Chondrocyte (in vitro differentiated cells): Measurements from ENCODE around the gene S1PR4. TPM values are rescaled to one million over a fixed set of nuclear protein-coding genes. Genes with fewer than 3 reads are reported as not detected.
"Not testable (repeated sequence)": the region's sequence is repeated elsewhere in the genome, so short reads cannot be mapped to it uniquely, and the experiment has no call there.

Source experiments
- DNase-seq: peaks from one replicate; pipeline ENCODE4 v3.0.0; 2021; ENCODE audit warnings: mixed read lengths, low spot score
- H3K27ac Mint-ChIP-seq: one replicate; pipeline ENCODE4 v1.8.0; 2021; ENCODE audit warnings: mild to moderate bottlenecking, moderate library complexity, mixed read lengths; ENCODE audit not compliant: unreplicated experiment
- H3K27me3 Mint-ChIP-seq: 2 replicates; pipeline ENCODE4 v1.8.0; 2021; ENCODE audit warnings: low read depth, mixed read lengths
- H3K36me3 Mint-ChIP-seq: 2 replicates; pipeline ENCODE4 v1.8.0; 2021; ENCODE audit warnings: low read depth, mixed read lengths
- H3K4me1 Mint-ChIP-seq: 2 replicates; pipeline ENCODE4 v1.8.0; 2021; ENCODE audit warnings: low read depth, mild to moderate bottlenecking, mixed read lengths
- H3K4me3 Mint-ChIP-seq: one replicate; pipeline ENCODE4 v1.8.0; 2021; ENCODE audit warnings: mild to moderate bottlenecking, moderate library complexity, mixed read lengths; ENCODE audit not compliant: unreplicated experiment
- H3K9me3 Mint-ChIP-seq: 2 replicates; pipeline ENCODE4 v1.8.0; 2021; ENCODE audit warnings: low read depth, mixed read lengths
- total RNA-seq: library from RNA; stranded (reverse); gene quantifications from 3 replicates; pipeline ENCODE4 v1.2.1, GENCODE V29; 2021
- TF ChIP-seq, protein P1 (sequence below): fragments of 200-600 bp; sonication (generic); IDR thresholded peaks from 2 replicates; pipeline ENCODE4 v1.5.0; 2021; ENCODE audit warnings: antibody characterized with exemption, mild to moderate bottlenecking, moderate library complexity

The S1PR4 gene
- total RNA-seq, 1 donor from 2014 or later: not detected

DNA sequence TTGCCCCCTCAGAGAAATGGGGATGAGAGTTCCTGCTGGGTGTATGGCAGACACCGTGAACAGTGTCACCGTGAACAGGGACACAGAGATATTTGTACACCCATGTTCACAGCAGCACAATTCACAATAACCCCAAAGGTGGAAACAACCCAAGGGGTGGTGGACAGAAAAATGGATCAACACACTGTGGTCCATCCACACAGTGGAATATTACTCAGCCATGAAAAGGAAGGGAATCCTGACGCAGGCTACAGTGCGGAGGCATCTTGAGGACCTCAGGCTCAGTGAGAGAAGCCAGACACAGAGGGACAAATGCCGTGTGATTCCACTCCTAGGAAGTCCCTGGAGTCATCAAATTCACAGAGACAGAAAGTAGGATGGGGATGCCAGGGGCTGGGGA, 38.3 kb downstream of the S1PR4 start:
- Mint-ChIP-seq H3K27me3 (peaks cover 4% of the 10 kb centered on the region), H3K4me1 (no peaks in the 10 kb centered on the region), H3K4me3 (no peak overlapping the region), H3K36me3 (no peaks in the 10 kb centered on the region), H3K27ac (no peak overlapping the region), H3K9me3 (no peaks in the 10 kb centered on the region)
- TF ChIP-seq, protein P1, sequence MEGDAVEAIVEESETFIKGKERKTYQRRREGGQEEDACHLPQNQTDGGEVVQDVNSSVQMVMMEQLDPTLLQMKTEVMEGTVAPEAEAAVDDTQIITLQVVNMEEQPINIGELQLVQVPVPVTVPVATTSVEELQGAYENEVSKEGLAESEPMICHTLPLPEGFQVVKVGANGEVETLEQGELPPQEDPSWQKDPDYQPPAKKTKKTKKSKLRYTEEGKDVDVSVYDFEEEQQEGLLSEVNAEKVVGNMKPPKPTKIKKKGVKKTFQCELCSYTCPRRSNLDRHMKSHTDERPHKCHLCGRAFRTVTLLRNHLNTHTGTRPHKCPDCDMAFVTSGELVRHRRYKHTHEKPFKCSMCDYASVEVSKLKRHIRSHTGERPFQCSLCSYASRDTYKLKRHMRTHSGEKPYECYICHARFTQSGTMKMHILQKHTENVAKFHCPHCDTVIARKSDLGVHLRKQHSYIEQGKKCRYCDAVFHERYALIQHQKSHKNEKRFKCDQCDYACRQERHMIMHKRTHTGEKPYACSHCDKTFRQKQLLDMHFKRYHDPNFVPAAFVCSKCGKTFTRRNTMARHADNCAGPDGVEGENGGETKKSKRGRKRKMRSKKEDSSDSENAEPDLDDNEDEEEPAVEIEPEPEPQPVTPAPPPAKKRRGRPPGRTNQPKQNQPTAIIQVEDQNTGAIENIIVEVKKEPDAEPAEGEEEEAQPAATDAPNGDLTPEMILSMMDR: no peak
- no peak for DNase-seq

DNA sequence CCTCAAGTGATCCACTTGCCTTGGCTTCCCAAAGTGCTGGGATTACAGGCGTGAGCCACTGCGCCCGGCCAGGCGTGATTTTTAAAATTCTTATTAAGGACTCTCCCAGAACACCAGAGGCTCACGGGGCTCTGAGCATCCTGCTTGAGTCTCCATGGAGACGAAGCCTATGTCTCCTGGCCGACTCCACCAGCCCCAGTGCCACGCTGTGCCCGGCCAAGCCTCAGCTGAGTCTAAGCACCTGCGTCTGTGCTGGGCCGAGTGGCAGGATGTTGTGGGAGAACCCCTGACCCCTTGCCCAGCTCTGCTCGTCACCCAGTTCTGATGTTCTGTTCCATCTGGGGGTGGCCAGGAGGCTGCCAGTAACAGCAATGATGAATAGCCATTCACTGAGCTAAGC, 42.0 kb downstream of the S1PR4 start:
- TF ChIP-seq, protein P1: no peak
- Mint-ChIP-seq H3K4me3 (no peak overlapping the region), H3K9me3 (no peaks in the 10 kb centered on the region), H3K27me3 (peaks cover 8% of the 10 kb centered on the region), H3K4me1 (no peaks in the 10 kb centered on the region), H3K36me3 (no peaks in the 10 kb centered on the region), H3K27ac (no peak overlapping the region)
- DNase-seq: no peak

DNA sequence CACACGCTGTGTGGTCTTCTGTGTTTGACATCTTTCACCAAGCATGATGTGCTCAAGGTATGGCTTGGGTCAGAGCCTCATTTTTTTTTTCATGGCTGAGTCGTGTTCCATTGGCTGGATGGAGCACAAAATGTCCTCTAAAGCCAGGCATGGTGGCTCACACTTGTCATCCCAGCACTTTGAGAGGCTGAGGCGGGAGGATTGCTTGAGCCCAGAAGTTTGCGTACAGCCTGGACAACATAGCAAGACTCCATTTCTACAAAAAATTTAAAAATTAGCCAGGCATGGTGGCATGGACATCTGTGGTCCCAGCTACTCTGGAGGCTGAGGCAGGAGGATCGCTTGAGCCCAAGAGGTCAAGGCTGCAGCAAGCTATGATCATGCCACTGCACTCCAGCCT, 43.0 kb downstream of the S1PR4 start:
- not testable (repeated sequence) for H3K9me3 Mint-ChIP-seq, H3K27ac Mint-ChIP-seq, DNase-seq, H3K4me3 Mint-ChIP-seq, H3K4me1 Mint-ChIP-seq, H3K36me3 Mint-ChIP-seq
- peaks cover 13% of the 10 kb centered on the region for H3K27me3 Mint-ChIP-seq

DNA sequence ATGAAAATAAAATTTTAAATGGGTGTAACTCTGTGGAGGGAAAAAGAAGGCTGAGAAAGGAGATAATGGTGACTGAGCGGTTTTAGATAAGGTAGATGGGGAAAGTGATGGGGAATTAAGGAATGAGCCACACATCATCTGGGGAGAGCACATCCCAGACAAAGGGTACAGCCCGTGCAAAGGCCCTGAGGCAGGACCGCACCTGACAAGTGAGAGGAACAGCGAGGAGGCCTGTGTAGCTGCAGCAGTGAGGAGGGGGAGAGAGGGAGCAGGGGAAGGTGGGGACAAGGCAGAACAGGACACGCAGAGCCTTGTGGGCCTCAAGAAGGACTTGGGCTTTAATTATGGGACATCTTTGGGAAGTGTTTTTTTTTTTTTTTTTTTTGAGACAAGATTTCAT, 44.1 kb downstream of the S1PR4 start:
- Mint-ChIP-seq H3K27ac (no peak overlapping the region), H3K27me3 (peaks cover 21% of the 10 kb centered on the region), H3K4me3 (no peak overlapping the region), H3K9me3 (no peaks in the 10 kb centered on the region), H3K36me3 (no peaks in the 10 kb centered on the region), H3K4me1 (no peaks in the 10 kb centered on the region)
- no peak for DNase-seq
- TF ChIP-seq, protein P1: no peak

DNA sequence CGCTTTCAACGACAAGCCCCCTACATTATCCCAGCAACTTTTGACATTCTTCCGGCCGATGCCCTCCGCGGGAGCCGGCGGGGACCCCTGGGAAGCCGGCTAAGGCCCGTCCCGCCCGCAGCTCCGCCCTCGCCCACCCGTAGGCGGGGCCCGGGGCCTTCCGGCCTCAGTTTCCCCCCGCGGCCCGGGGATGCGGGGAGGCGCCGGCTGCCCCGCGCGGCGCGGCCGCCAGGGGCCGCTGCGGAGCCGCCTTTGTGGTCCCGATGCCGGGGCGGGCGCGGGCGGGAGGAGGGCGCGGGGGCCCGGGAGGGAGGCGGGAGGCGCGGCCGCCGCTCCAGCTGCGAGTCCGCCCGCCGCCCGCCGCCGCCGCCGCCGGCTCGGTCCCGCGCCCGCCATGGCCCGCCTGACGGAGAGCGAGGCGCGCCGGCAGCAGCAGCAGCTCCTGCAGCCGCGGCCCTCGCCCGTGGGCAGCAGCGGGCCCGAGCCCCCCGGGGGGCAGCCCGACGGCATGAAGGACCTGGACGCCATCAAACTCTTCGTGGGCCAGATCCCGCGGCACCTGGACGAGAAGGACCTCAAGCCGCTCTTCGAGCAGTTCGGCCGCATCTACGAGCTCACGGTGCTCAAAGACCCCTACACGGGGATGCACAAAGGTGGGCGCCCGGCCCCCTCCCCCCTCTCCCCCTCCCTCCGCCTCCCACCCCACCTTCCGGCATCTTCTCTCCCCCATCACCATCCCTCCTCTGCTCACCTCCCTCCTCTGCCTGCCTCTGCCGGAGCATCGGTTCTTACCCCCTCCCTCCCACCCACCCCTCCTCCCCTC, 46.0 kb downstream of the S1PR4 start, which contains the start of gene CELF5:
CELF5 (plus strand) TSS at position 316 of the 823 bp plus-strand sequence; CDS start at position 395, 79 bp downstream.
- Mint-ChIP-seq H3K36me3 (no peaks in the 10 kb centered on the region), H3K27ac (no peak within 1 kb of the TSS), H3K9me3 (no peaks in the 10 kb centered on the region), H3K27me3 (peaks cover 27% of the 10 kb centered on the region), H3K4me3 (no peak within 1 kb of the TSS), H3K4me1 (no peaks in the 10 kb centered on the region)
- no peak for DNase-seq
- TF ChIP-seq, protein P1: peak; percentile 78

DNA sequence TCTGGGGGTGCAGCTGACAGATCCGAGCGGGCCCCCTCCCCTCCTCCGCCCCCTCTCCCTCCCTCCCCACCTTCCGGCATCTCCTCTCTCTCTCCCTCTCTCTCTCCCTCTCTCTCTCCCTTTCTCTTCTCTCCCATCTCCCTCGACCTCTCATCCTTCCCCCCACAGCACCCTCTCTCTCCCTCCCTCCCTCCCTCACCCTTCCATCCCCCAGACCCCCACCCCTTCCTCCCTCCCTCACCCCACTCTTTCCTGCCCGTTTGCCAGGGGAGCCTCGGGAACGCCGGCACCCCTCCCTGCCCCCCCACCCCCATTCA, 46.6 kb downstream of the S1PR4 start:
- no peak for DNase-seq
- TF ChIP-seq, protein P1: no peak
- Mint-ChIP-seq H3K27ac (no peak overlapping the region), H3K9me3 (no peaks in the 10 kb centered on the region), H3K4me1 (no peaks in the 10 kb centered on the region), H3K4me3 (no peak overlapping the region), H3K36me3 (no peaks in the 10 kb centered on the region), H3K27me3 (peaks cover 27% of the 10 kb centered on the region)
